ENCODE measurements around the gene SLC9A6.

- TF ChIP-seq ARNTL (CRISPR knock-in tag; IDR thresholded peaks at IDR 0.05; ENCODE audit: borderline replicate concordance, low read depth): no peak
- no peak for TF ChIP-seq SNAI2 (CRISPR knock-in tag; IDR thresholded peaks at IDR 0.05)
- no peak for TF ChIP-seq PATZ1 (CRISPR knock-in tag; IDR thresholded peaks at IDR 0.05; ENCODE audit: borderline replicate concordance)
- no peak for TF ChIP-seq ESRRG (CRISPR knock-in tag; IDR thresholded peaks at IDR 0.05)
- TF ChIP-seq TSHZ2 (CRISPR knock-in tag; IDR thresholded peaks at IDR 0.05): no peak
- no peak for TF ChIP-seq ZC3H10 (CRISPR knock-in tag; IDR thresholded peaks at IDR 0.05)
- TF ChIP-seq ZNF565 (CRISPR knock-in tag; conservative IDR thresholded peaks at IDR 0.05; ENCODE audit: low read depth): no peak
- no peak for TF ChIP-seq ZNF8 (CRISPR knock-in tag; IDR thresholded peaks at IDR 0.05)
- TF ChIP-seq PPARA (CRISPR knock-in tag; IDR thresholded peaks at IDR 0.05; ENCODE audit: borderline replicate concordance): no peak
- no peak for TF ChIP-seq ZFP30 (CRISPR knock-in tag; IDR thresholded peaks at IDR 0.05)
- no peak for TF ChIP-seq POU6F1 (CRISPR knock-in tag; IDR thresholded peaks at IDR 0.05; ENCODE audit: borderline replicate concordance, low read depth)
These were observed 79.4 kb downstream of the SLC9A6 start for GRCh38 chrX:136064661-136065043.

Measured in SK-N-SH treated with all-trans-retinoic acid at 6 μM for 48 hours (cell line).